NCI-H1417 treated with DMSO at 0.1 percent for 48 hours (cell line): Measurements from ENCODE around the gene PPFIA1.
"Not testable (repeated sequence)": the region's sequence is repeated elsewhere in the genome, so short reads cannot be mapped to it uniquely, and the experiment has no call there.

Source experiments
- DNase-seq: peaks from one replicate; lab custom pipeline; 2025; lab: John Stamatoyannopoulos, UW

Gene PPFIA1

GRCh38 chr11:70358753-70359152, 88.3 kb downstream of the PPFIA1 start:
- no peak for DNase-seq

- DNase-seq, result no peak
These were observed 89.1 kb downstream of the PPFIA1 start for GRCh38 chr11:70359451-70360205.

GRCh38 chr11:70360211-70360610, 89.7 kb downstream of the PPFIA1 start:
- DNase-seq, result no peak

GRCh38 chr11:70364178-70364577, 93.7 kb downstream of the PPFIA1 start:
- DNase-seq, result no peak

GRCh38 chr11:70364745-70365543, 94.5 kb downstream of the PPFIA1 start:
- DNase-seq, result no peak

- DNase-seq, result no peak
These were observed 95.0 kb downstream of the PPFIA1 start for GRCh38 chr11:70365544-70365927.

GRCh38 chr11:70367071-70367470, 96.6 kb downstream of the PPFIA1 start:
- no peak for DNase-seq

- no peak for DNase-seq
These were observed 98.5 kb downstream of the PPFIA1 start for GRCh38 chr11:70368961-70369360.

GRCh38 chr11:70371241-70371640, 100.8 kb downstream of the PPFIA1 start:
- no peak for DNase-seq

GRCh38 chr11:70372076-70372475, 101.6 kb downstream of the PPFIA1 start:
- DNase-seq, result no peak

GRCh38 chr11:70376621-70377020, 106.1 kb downstream of the PPFIA1 start:
- DNase-seq, result no peak

- DNase-seq, result no peak
These were observed 107.2 kb downstream of the PPFIA1 start for GRCh38 chr11:70377645-70378044.

- DNase-seq, result no peak
These were observed 108.1 kb downstream of the PPFIA1 start for GRCh38 chr11:70378506-70379134.

- no peak for DNase-seq
These were observed 110.9 kb downstream of the PPFIA1 start for GRCh38 chr11:70381350-70381749.

GRCh38 chr11:70381872-70382861, 111.7 kb downstream of the PPFIA1 start:
- no peak for DNase-seq

GRCh38 chr11:70383664-70384565, 113.4 kb downstream of the PPFIA1 start:
- DNase-seq, result no peak

- DNase-seq, result no peak
These were observed 114.2 kb downstream of the PPFIA1 start for GRCh38 chr11:70384566-70385152.

GRCh38 chr11:70387564-70387963, 117.1 kb downstream of the PPFIA1 start:
- no peak for DNase-seq

- no peak for DNase-seq
These were observed 118.7 kb downstream of the PPFIA1 start for GRCh38 chr11:70389201-70389600.

GRCh38 chr11:70390882-70391281, 120.4 kb downstream of the PPFIA1 start:
- DNase-seq, result not testable (repeated sequence)
